ENCODE data around the gene HEATR3. TPM values are rescaled to one million over a fixed set of nuclear protein-coding genes. Genes with fewer than 3 reads are reported as not detected.

The HEATR3 gene
- total RNA-seq, 1 donor from 2014 or later: 27.9 TPM

GRCh38 chr16:50155925-50156324 lies 90.2 kb downstream of the HEATR3 start:
- H3K27me3 Mint-ChIP-seq (ENCODE audit: unreplicated experiment): peaks cover 9% of the 10 kb centered on the region
- no peaks in the 10 kb centered on the region for H3K36me3 Mint-ChIP-seq (ENCODE audit: unreplicated experiment)
- TF ChIP-seq CTCF (IDR thresholded peaks at IDR 0.05; ENCODE audit: partially characterized antibody, unreplicated experiment): no peak
- DNase-seq: no peak
- peaks cover 17% of the 10 kb centered on the region for H3K4me1 Mint-ChIP-seq (ENCODE audit: low read depth, unreplicated experiment)
- peak overlapping the region; percentile 90 for H3K4me3 Mint-ChIP-seq (ENCODE audit: unreplicated experiment)
- H3K9me3 Mint-ChIP-seq (ENCODE audit: unreplicated experiment): peaks cover 7% of the 10 kb centered on the region
- no peak overlapping the region for H3K27ac Mint-ChIP-seq (ENCODE audit: unreplicated experiment)

Other genes with a start within 250 kb of the HEATR3 start
- 149 TPM for gene ZNF423, start 209.9 kb upstream of the HEATR3 start, total RNA-seq (ENCODE audit: unreplicated experiment)
- gene CNEP1R1, start 40.7 kb upstream of the HEATR3 start, total RNA-seq (ENCODE audit: unreplicated experiment): 15.0 TPM
- gene TENT4B, start 87.3 kb downstream of the HEATR3 start, total RNA-seq (ENCODE audit: unreplicated experiment): 9.5 TPM
- 16.7 TPM for gene ADCY7, start 200.6 kb downstream of the HEATR3 start, total RNA-seq (ENCODE audit: unreplicated experiment)